Body of pancreas (tissue), 4 donors: ENCODE results near the gene KLHL10. TPM values are rescaled to one million over a fixed set of nuclear protein-coding genes. Genes with fewer than 3 reads are reported as not detected.
"Not testable (repeated sequence)": the region's sequence is repeated elsewhere in the genome, so short reads cannot be mapped to it uniquely, and the experiment has no call there.

Source experiments
- ATAC-seq: fragments of 150-250 bp; one replicate; pipeline ENCODE4 v1.9.1; 2016
- DNase-seq, 4 donors: peaks; one replicate each; pipeline ENCODE4 v3.0.0-alpha.2; 2019
- H3K27ac ChIP-seq, 4 donors: fragments of 200-600 bp; sonication (generic); 1 replicate in 3 of 4; 2 replicates in 1 of 4; pipeline versions ENCODE4 v1.5.1 to v1.6.1; 2016 to 2019; ENCODE audit warnings: mild to moderate bottlenecking in 1 of 4, mixed read lengths in 1 of 4, moderate library complexity in 1 of 4
- H3K27me3 ChIP-seq, 2 donors: fragments of 200-600 bp; sonication (generic); one replicate each; pipeline ENCODE4 v1.6.0; 2016; ENCODE audit warnings: mild to moderate bottlenecking in 1 of 2
- H3K36me3 ChIP-seq, 2 donors: fragments of 200-600 bp; sonication (generic); replicated peaks in 1 of 2; 2 replicates each; pipeline ENCODE4 v1.5.1; 2016; ENCODE audit warnings: low read depth in 2 of 2; ENCODE audit not compliant: insufficient read depth in 1 of 2
- H3K4me1 ChIP-seq: fragments of 200-600 bp; sonication (generic); one replicate; pipeline ENCODE4 v1.6.0; 2016
- H3K4me3 ChIP-seq, 2 donors: fragments of 200-600 bp; sonication (generic); 1 replicate in 1 of 2; 2 replicates in 1 of 2; pipeline ENCODE4 v1.5.1; 2016 to 2019
- H3K9me3 ChIP-seq, 3 donors: fragments of 200-600 bp; sonication (generic); 1 replicate in 2 of 3; 2 replicates in 1 of 3; pipeline ENCODE4 v1.5.1; 2016
- POLR2A ChIP-seq, 3 donors: fragments of 450-650 bp; IDR thresholded peaks; one replicate each; pipeline ENCODE4 v1.6.1; 2016; ENCODE audit warnings: antibody characterized with exemption in 3 of 3, mild to moderate bottlenecking in 2 of 3
- WGBS, 2 donors: methylation state at CpG; one replicate each; pipeline ENCODE4 v1.1.5; 2017; 5-methylcytosine and 5-hydroxymethylcytosine counted together
- intact Hi-C: fragments of 100-400 bp; cut with DNase I; formaldehyde crosslinking; loops from one replicate; pipeline ENCODE4 v1.15.1; 2023
- total RNA-seq, 2 donors: library from RNA; depleted of rRNA; stranded (reverse); fragments of >200 nt; gene quantifications; one replicate each; pipeline ENCODE4 v1.1.0, GENCODE V29; 2016
- TF ChIP-seq, protein P1 (sequence below), 7 experiments: fragments of 450-650 bp in 4 of 7; fragments of 200-600 bp in 3 of 7; sonication (generic) in 3 of 7; IDR thresholded peaks; one replicate each; pipeline ENCODE4 v1.5.1; 2016 to 2019; ENCODE audit warnings: antibody characterized with exemption in 7 of 7

KLHL10 gene
- total RNA-seq, 2 donors from 2014 or later = not detected

- peaks cover 0 to under 1% of the 10 kb centered on the region in 2 donors for H3K36me3 ChIP-seq
- peak; percentile 7 for ATAC-seq
- DNase-seq = no peak
These were observed 952 bp upstream of the KLHL10 start for GRCh38 chr17:41836550-41837196.

GRCh38 chr17:41839448-41839847 is 1.8 kb downstream of the KLHL10 start:
- peaks cover 18% of the 10 kb centered on the region for H3K4me1 ChIP-seq
- H3K36me3 ChIP-seq, H3K4me3 ChIP-seq, ATAC-seq, intact Hi-C loops, H3K27me3 ChIP-seq, H3K27ac ChIP-seq, H3K9me3 ChIP-seq, DNase-seq: not testable (repeated sequence)
- 94 to 97% methylated on average over 2 of the region's 2 CpGs for WGBS, 2 donors

More at GRCh38 chr17:41836550-41837196, 952 bp upstream of the KLHL10 start:
- H3K9me3 ChIP-seq = no peaks in the 10 kb centered on the region
- H3K27ac ChIP-seq = peak overlapping the region; percentile 34 to 73 (median 68)
- TF ChIP-seq, protein P1, sequence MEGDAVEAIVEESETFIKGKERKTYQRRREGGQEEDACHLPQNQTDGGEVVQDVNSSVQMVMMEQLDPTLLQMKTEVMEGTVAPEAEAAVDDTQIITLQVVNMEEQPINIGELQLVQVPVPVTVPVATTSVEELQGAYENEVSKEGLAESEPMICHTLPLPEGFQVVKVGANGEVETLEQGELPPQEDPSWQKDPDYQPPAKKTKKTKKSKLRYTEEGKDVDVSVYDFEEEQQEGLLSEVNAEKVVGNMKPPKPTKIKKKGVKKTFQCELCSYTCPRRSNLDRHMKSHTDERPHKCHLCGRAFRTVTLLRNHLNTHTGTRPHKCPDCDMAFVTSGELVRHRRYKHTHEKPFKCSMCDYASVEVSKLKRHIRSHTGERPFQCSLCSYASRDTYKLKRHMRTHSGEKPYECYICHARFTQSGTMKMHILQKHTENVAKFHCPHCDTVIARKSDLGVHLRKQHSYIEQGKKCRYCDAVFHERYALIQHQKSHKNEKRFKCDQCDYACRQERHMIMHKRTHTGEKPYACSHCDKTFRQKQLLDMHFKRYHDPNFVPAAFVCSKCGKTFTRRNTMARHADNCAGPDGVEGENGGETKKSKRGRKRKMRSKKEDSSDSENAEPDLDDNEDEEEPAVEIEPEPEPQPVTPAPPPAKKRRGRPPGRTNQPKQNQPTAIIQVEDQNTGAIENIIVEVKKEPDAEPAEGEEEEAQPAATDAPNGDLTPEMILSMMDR (IDR thresholded peaks at IDR 0.05) = no peak
- no peak for TF ChIP-seq POLR2A (IDR thresholded peaks at IDR 0.05)
- H3K4me1 ChIP-seq = peaks cover 18% of the 10 kb centered on the region
- intact Hi-C loops = no loop called here
- 35 to 40% methylated on average over 11 to 21 of the region's 21 CpGs for WGBS, 2 donors
- no peaks in the 10 kb centered on the region for H3K27me3 ChIP-seq
- H3K4me3 ChIP-seq = peak overlapping the region in 1 of 2 donors; percentile 91

DNA sequence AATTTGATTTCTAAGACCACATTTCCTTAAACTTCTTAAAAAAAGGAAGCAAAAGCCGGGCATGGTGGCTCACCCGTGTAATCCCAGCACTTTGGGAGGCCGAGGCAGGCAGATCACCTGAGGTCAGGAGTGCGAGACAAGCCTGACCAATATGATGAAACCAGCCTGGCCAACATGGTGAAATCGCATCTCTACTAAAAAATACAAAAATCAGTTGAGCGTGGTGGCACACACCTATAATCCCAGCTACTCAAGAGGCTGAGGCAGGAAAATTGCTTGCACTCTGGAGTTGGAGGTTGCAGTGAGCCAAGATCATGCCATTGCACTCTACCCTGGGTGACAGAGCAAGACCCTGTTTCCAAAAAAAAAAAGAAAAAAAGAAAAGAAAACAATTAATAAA is 3.2 kb downstream of the KLHL10 start:
- intact Hi-C loops, H3K4me3 ChIP-seq, H3K36me3 ChIP-seq, H3K4me1 ChIP-seq, H3K27me3 ChIP-seq, H3K9me3 ChIP-seq, ATAC-seq, DNase-seq, H3K27ac ChIP-seq: not testable (repeated sequence)
- WGBS, 2 donors = 83 to 90% methylated on average over 6 of the region's 6 CpGs

- ATAC-seq = no peak
- Histone ChIP-seq H3K4me3 (no peak overlapping the region), H3K4me1 (no peaks in the 10 kb centered on the region), H3K36me3 (no peaks in the 10 kb centered on the region), H3K27ac (no peak overlapping the region), H3K9me3 (no peaks in the 10 kb centered on the region), H3K27me3 (no peaks in the 10 kb centered on the region)
- TF ChIP-seq POLR2A (IDR thresholded peaks at IDR 0.05) = no peak
- TF ChIP-seq, protein P1 (IDR thresholded peaks at IDR 0.05) = no peak
- intact Hi-C loops = no loop called here
- DNase-seq = no peak
- WGBS, 2 donors = 85 to 88% methylated on average over 6 of the region's 6 CpGs
These were observed 7.3 kb downstream of the KLHL10 start for GRCh38 chr17:41844971-41845370.

GRCh38 chr17:41848788-41849187 is 11.2 kb downstream of the KLHL10 start:
- Histone ChIP-seq H3K27ac (no peak overlapping the region), H3K27me3 (no peaks in the 10 kb centered on the region), H3K4me1 (no peaks in the 10 kb centered on the region), H3K4me3 (no peak overlapping the region), H3K36me3 (peaks cover 0 to 2% of the 10 kb centered on the region in 2 donors), H3K9me3 (no peaks in the 10 kb centered on the region)
- WGBS, 2 donors = 88 to 91% methylated on average over 4 of the region's 4 CpGs
- intact Hi-C loops = no loop called here
- TF ChIP-seq, protein P1 (IDR thresholded peaks at IDR 0.05) = no peak
- no peak for TF ChIP-seq POLR2A (IDR thresholded peaks at IDR 0.05)
- no peak for DNase-seq
- no peak for ATAC-seq
